Small intestine (tissue), 7 donors: ENCODE data around the gene SLC17A9. TPM values are rescaled to one million over a fixed set of nuclear protein-coding genes. Genes with fewer than 3 reads are reported as not detected.

Experiments
- DNase-seq, 2 donors: peaks; one replicate each; pipeline versions ENCODE4 v3.0.0 to v3.0.0-alpha.2; 2013
- FAIRE-seq: peaks from 2 replicates; lab custom pipeline; 2012; peaks lifted over from hg19 to GRCh38; lab: Jason Lieb, UNC
- H3K27ac ChIP-seq, 3 donors: one replicate each; pipeline ENCODE4 v1.5.1; 2013; ENCODE audit warnings: low read length in 2 of 3, mild to moderate bottlenecking in 2 of 3, control low read depth in 1 of 3, inconsistent platforms in 1 of 3, low read depth in 1 of 3, moderate library complexity in 1 of 3
- H3K27me3 ChIP-seq, 3 donors: one replicate each; pipeline ENCODE4 v1.6.1; 2013; ENCODE audit warnings: low read length in 3 of 3, inconsistent platforms in 1 of 3; ENCODE audit not compliant: control insufficient read depth in 3 of 3, insufficient read depth in 3 of 3
- H3K36me3 ChIP-seq, 3 donors: one replicate each; pipeline ENCODE4 v1.6.1; 2013; ENCODE audit warnings: low read length in 3 of 3, inconsistent platforms in 1 of 3, low read depth in 1 of 3, mild to moderate bottlenecking in 1 of 3, moderate library complexity in 1 of 3; ENCODE audit not compliant: control insufficient read depth in 3 of 3, insufficient read depth in 2 of 3
- H3K4me1 ChIP-seq, 3 donors: one replicate each; pipeline ENCODE4 v1.6.1; 2013; ENCODE audit warnings: low read length in 2 of 3, inconsistent platforms in 1 of 3, low read depth in 1 of 3, mild to moderate bottlenecking in 1 of 3, moderate library complexity in 1 of 3; ENCODE audit not compliant: control insufficient read depth in 3 of 3, insufficient read depth in 2 of 3
- H3K4me3 ChIP-seq, 3 donors: one replicate each; pipeline ENCODE4 v1.5.1; 2013; ENCODE audit warnings: low read length in 3 of 3, control low read depth in 1 of 3, inconsistent platforms in 1 of 3, low read depth in 1 of 3, mild to moderate bottlenecking in 1 of 3, moderate library complexity in 1 of 3
- H3K9me3 ChIP-seq, 2 donors: one replicate each; pipeline ENCODE4 v1.6.1; 2013; ENCODE audit warnings: low read depth in 1 of 2, low read length in 1 of 2; ENCODE audit not compliant: control insufficient read depth in 2 of 2, insufficient read depth in 1 of 2
- WGBS, 3 donors: extraction: QIAGEN DNeasy Blood & Tissue Kit; methylation state at CpG; one replicate each; pipeline ENCODE4 v1.1.7; 2013; 5-methylcytosine and 5-hydroxymethylcytosine counted together
- polyA plus RNA-seq, 4 donors: library from polyadenylated mRNA; stranded (reverse) in 3 of 4; unstranded in 1 of 4; fragments of 200-250 nt in 3 of 4; fragments of 120-200 nt in 1 of 4; gene quantifications; one replicate each; pipeline versions ENCODE4 v1.2.1 to v1.2.3, GENCODE V29; 2013
- donor health status: healthy with polysubstance abuse.
- donor health status: control.
- donor health status: control.
- donor health status: Bipolar disorder and iron deficiency.
- donor health status: healthy.

SLC17A9 gene
- polyA plus RNA-seq, 4 donors = 0.22 to 11.2 (median 1.8) TPM

- peak overlapping the region in 1 of 3 donors; percentile 4 for H3K4me3 ChIP-seq
Observed at GRCh38 chr20:63009988-63010769, 57.7 kb downstream of the SLC17A9 start.

GRCh38 chr20:63011798-63012197 is 59.3 kb downstream of the SLC17A9 start:
- Histone ChIP-seq H3K27me3 (peaks cover 16 to 89% (median 47%) of the 10 kb centered on the region in 3 donors), H3K27ac (no peak overlapping the region), H3K4me1 (peaks cover 0 to 8% (median 0%) of the 10 kb centered on the region in 3 donors), H3K36me3 (no peaks in the 10 kb centered on the region), H3K9me3 (peaks cover 0 to 5% of the 10 kb centered on the region in 2 donors), H3K4me3 (no peak overlapping the region)
- WGBS, 3 donors = 28 to 44% (median 29%) methylated on average over 3 of the region's 3 CpGs
- FAIRE-seq (no peak), DNase-seq (no peak)

More at GRCh38 chr20:63009988-63010769, 57.7 kb downstream of the SLC17A9 start:
- Histone ChIP-seq H3K27me3 (peaks cover 31 to 89% (median 49%) of the 10 kb centered on the region in 3 donors), H3K27ac (peak overlapping the region in 1 of 3 donors; percentile 6), H3K36me3 (no peaks in the 10 kb centered on the region), H3K9me3 (peaks cover 0 to 5% of the 10 kb centered on the region in 2 donors), H3K4me1 (peaks cover 0 to 8% (median 0%) of the 10 kb centered on the region in 3 donors)
- FAIRE-seq (no peak), DNase-seq (peak; percentile 18 to 38)
- WGBS, 3 donors = 11 to 17% (median 12%) methylated on average over 27 to 30 of the region's 30 CpGs

- Histone ChIP-seq H3K27ac (no peak overlapping the region), H3K4me3 (no peak overlapping the region), H3K36me3 (no peaks in the 10 kb centered on the region), H3K4me1 (peaks cover 0 to 8% (median 0%) of the 10 kb centered on the region in 3 donors), H3K27me3 (peaks cover 3 to 80% (median 41%) of the 10 kb centered on the region in 3 donors), H3K9me3 (peaks cover 0 to 5% of the 10 kb centered on the region in 2 donors)
- DNase-seq (no peak), FAIRE-seq (no peak)
Observed at GRCh38 chr20:63013207-63013606, 60.7 kb downstream of the SLC17A9 start.

GRCh38 chr20:63014287-63014686 is 61.8 kb downstream of the SLC17A9 start:
- Histone ChIP-seq H3K27me3 (peaks cover 0 to 69% (median 36%) of the 10 kb centered on the region in 3 donors), H3K27ac (no peak overlapping the region), H3K36me3 (no peaks in the 10 kb centered on the region), H3K4me3 (no peak overlapping the region), H3K4me1 (peaks cover 0 to 1% (median 0%) of the 10 kb centered on the region in 3 donors), H3K9me3 (peaks cover 0 to 5% of the 10 kb centered on the region in 2 donors)
- DNase-seq (no peak), FAIRE-seq (no peak)
- 20 to 33% (median 24%) methylated on average over 12 of the region's 12 CpGs for WGBS, 3 donors

GRCh38 chr20:63014710-63015109 is 62.2 kb downstream of the SLC17A9 start:
- Histone ChIP-seq H3K27ac (no peak overlapping the region), H3K9me3 (peaks cover 0 to 5% of the 10 kb centered on the region in 2 donors), H3K36me3 (no peaks in the 10 kb centered on the region), H3K27me3 (peaks cover 0 to 69% (median 34%) of the 10 kb centered on the region in 3 donors), H3K4me3 (no peak overlapping the region), H3K4me1 (no peaks in the 10 kb centered on the region)
- 11 to 27% (median 13%) methylated on average over 11 of the region's 11 CpGs for WGBS, 3 donors
- DNase-seq (peak in 1 of 2 donors; percentile 12), FAIRE-seq (no peak)

- 47 to 62% (median 58%) methylated on average over 15 of the region's 15 CpGs for WGBS, 3 donors
- no peaks in the 10 kb centered on the region for H3K36me3 ChIP-seq
- H3K27me3 ChIP-seq = peaks cover 0 to 64% (median 30%) of the 10 kb centered on the region in 3 donors
Observed at GRCh38 chr20:63015147-63015661, 62.7 kb downstream of the SLC17A9 start.

GRCh38 chr20:63015662-63016361 is 63.3 kb downstream of the SLC17A9 start:
- H3K27me3 ChIP-seq = peaks cover 0 to 61% (median 32%) of the 10 kb centered on the region in 3 donors
- peaks cover 0 to 9% of the 10 kb centered on the region in 2 donors for H3K9me3 ChIP-seq
- DNase-seq (no peak), FAIRE-seq (no peak)
- WGBS, 3 donors = 66 to 72% (median 71%) methylated on average over 21 of the region's 22 CpGs
- H3K27ac ChIP-seq = no peak overlapping the region
- H3K36me3 ChIP-seq = no peaks in the 10 kb centered on the region
- H3K4me3 ChIP-seq = no peak overlapping the region
- H3K4me1 ChIP-seq = no peaks in the 10 kb centered on the region

More at GRCh38 chr20:63015147-63015661, 62.7 kb downstream of the SLC17A9 start:
- Histone ChIP-seq H3K9me3 (peaks cover 0 to 5% of the 10 kb centered on the region in 2 donors), H3K4me3 (no peak overlapping the region), H3K4me1 (no peaks in the 10 kb centered on the region), H3K27ac (no peak overlapping the region)
- DNase-seq = no peak
- FAIRE-seq = no peak

- Histone ChIP-seq H3K4me1 (no peaks in the 10 kb centered on the region), H3K27ac (no peak overlapping the region), H3K4me3 (no peak overlapping the region), H3K36me3 (no peaks in the 10 kb centered on the region), H3K9me3 (peaks cover 0 to 9% of the 10 kb centered on the region in 2 donors), H3K27me3 (peaks cover 0 to 57% (median 32%) of the 10 kb centered on the region in 3 donors)
- no peak for DNase-seq
- no peak for FAIRE-seq
- WGBS, 3 donors = 64 to 80% (median 77%) methylated on average over 13 to 14 of the region's 14 CpGs
Observed at GRCh38 chr20:63016514-63017075, 64.1 kb downstream of the SLC17A9 start.
